ENCODE results near the gene SFT2D3. TPM values are rescaled to one million over a fixed set of nuclear protein-coding genes. Genes with fewer than 3 reads are reported as not detected.
"Not testable (repeated sequence)": the region's sequence is repeated elsewhere in the genome, so short reads cannot be mapped to it uniquely, and the experiment has no call there.

SFT2D3 gene
- total RNA-seq, 1 experiment from 2014 or later = 11.4 TPM

DNA sequence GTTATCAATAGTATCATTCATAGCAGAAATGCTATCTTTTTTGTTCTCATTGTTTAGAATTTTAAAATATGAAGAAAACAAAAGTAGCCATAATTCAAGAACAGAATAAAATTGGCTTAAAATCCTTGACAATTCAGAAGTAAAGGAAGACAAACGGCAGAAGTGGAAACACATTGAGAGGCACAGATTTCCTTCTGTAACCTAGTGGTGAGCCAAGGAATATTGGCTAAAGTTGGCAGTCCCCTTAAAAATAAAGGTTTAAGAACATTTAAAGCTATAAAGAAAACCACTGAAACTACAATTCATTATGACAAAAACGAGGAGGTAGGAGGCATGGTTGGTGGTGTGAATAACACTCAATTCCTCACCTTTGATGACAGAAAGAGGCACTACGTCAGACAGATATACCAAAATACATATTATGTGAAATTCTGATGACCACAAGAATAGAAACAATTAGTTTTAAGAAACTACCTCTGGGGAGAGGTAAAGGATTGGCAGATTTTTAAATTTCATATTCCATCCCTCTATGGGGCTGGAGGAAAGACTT is 42.3 kb downstream of the SFT2D3 start:
- Histone ChIP-seq H3K4me1 (replicated peaks) (peaks cover 5% of the 10 kb centered on the region; the same call in 1 of the 2 replicates), H3K4me3 (no peak overlapping the region), H3K27me3 (replicated peaks) (no peaks in the 10 kb centered on the region), H3K9me3 (replicated peaks) (no peaks in the 10 kb centered on the region), H3K36me3 (peaks cover 49% of the 10 kb centered on the region), H3K27ac (no peak overlapping the region)
- DNase-seq (ENCODE audit: low read depth in 1 of 2, low spot score in 2 of 2) = no peak

DNA sequence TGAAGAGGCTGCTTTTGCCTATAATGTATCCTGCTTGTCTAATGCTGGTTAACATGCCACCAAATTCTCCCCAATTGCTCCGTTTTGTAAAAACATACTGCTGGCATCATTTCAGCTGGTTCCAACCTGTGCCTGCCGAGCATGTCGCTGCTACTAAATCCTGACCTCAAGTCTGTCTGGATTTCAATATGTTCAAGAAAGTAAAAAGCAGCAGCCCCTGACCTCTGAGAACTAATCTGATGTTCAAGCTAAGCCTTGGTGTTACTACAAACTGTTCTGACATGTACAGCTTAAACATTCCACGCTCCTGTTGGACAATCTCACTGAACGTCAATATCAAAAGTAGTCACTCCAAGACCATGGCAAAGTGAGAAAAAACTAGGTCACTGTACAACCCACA is 46.3 kb downstream of the SFT2D3 start:
- Histone ChIP-seq H3K36me3 (peaks cover 39% of the 10 kb centered on the region), H3K4me1 (replicated peaks) (peaks cover 7% of the 10 kb centered on the region), H3K27me3 (replicated peaks) (no peaks in the 10 kb centered on the region), H3K9me3 (replicated peaks) (no peaks in the 10 kb centered on the region), H3K27ac (no peak overlapping the region), H3K4me3 (no peak overlapping the region)
- no peak for DNase-seq (ENCODE audit: low read depth in 1 of 2, low spot score in 2 of 2)

DNA sequence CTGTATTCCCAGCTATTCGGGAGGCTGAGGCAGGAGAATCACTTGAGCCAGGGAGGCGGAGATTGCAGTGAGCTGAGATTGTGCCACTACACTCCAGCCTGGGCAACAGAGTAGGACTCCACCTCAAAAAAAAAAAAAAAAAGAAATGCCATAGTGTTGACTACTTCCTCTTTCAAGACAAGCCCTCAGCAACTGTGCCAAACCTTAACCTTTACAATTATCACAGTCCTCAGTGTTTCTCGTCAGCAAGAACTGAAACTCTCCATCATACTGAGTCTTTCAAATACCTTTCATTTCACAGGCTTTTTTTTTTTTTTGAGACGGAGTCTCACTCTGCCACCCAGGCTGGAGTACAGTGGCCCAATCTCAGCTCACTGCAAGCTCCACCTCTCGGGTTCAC is 48.2 kb downstream of the SFT2D3 start:
- not testable (repeated sequence) for H3K27me3 ChIP-seq (replicated peaks); DNase-seq (ENCODE audit: low read depth in 1 of 2, low spot score in 2 of 2); H3K9me3 ChIP-seq (replicated peaks); H3K27ac ChIP-seq; H3K4me3 ChIP-seq; H3K4me1 ChIP-seq (replicated peaks)
- H3K36me3 ChIP-seq = peaks cover 36% of the 10 kb centered on the region

DNA sequence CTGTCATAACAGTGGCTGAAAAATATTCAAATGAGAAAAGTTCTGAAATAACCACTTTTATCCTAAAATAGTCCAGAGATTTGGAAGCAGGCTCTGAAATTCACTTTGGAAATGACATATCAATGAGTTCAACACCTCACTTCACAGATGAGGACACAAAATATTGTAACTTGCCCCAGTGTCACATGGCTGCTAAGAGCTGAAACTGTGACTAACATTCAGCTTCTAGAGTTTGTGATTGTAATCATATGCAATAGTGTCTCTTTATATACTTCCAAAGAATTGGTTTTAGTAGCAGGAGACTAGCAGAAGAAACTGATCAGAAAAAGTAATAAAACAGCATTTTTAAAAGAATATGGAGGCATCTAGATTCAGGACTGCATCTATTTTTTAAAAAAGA is 52.1 kb downstream of the SFT2D3 start:
- Histone ChIP-seq H3K4me3 (no peak overlapping the region), H3K4me1 (replicated peaks) (peaks cover 5% of the 10 kb centered on the region; the same call in 1 of the 2 replicates), H3K27me3 (replicated peaks) (no peaks in the 10 kb centered on the region), H3K9me3 (replicated peaks) (no peaks in the 10 kb centered on the region), H3K27ac (no peak overlapping the region), H3K36me3 (peaks cover 21% of the 10 kb centered on the region)
- no peak for DNase-seq (ENCODE audit: low read depth in 1 of 2, low spot score in 2 of 2)

DNA sequence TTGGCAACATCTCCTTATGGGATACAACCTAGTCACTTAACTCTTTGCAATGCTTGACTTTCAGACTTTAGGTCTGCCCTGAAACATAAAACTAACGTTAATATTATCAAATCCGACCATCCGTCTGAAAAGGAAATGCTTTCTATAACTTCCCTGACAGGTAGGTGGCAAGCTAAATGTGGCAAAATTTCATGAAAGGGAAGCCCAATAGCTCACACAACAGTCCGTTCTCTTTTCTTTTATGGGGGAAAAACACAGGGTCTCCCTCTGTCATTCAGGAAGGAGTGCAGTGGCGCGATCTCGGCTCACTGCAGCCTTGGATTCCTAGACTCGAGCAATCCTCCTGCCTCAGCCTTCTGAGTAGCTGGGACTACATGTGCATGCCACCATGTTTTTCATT is 52.9 kb downstream of the SFT2D3 start:
- H3K9me3 ChIP-seq (replicated peaks) = no peaks in the 10 kb centered on the region
- peaks cover 23% of the 10 kb centered on the region for H3K36me3 ChIP-seq
- H3K4me1 ChIP-seq (replicated peaks) = peaks cover 5% of the 10 kb centered on the region; the same call in 1 of the 2 replicates
- DNase-seq (ENCODE audit: low read depth in 1 of 2, low spot score in 2 of 2) = no peak
- no peaks in the 10 kb centered on the region for H3K27me3 ChIP-seq (replicated peaks)
- H3K27ac ChIP-seq = no peak overlapping the region
- no peak overlapping the region for H3K4me3 ChIP-seq

Other genes with a start within 250 kb of the SFT2D3 start
- gene IWS1, start 175.0 kb upstream of the SFT2D3 start, total RNA-seq (2014; rRNA removed; shearing (Covaris generic)) = 73.7 and 127 TPM in 2 replicates
- gene MYO7B, start 165.8 kb upstream of the SFT2D3 start, total RNA-seq (2014; rRNA removed; shearing (Covaris generic)) = 1.2 and 1.8 TPM in 2 replicates
- not detected in 2 replicates for gene GPR17, start 55.3 kb upstream of the SFT2D3 start, total RNA-seq (2014; rRNA removed; shearing (Covaris generic))
- gene LIMS2, start 26.0 kb upstream of the SFT2D3 start, total RNA-seq (2014; rRNA removed; shearing (Covaris generic)) = 5.3 and 9.0 TPM in 2 replicates
- gene WDR33, start 109.7 kb downstream of the SFT2D3 start, total RNA-seq (2014; rRNA removed; shearing (Covaris generic)) = 19.7 and 36.6 TPM in 2 replicates
- 25.2 and 25.8 TPM in 2 replicates for gene POLR2D, start 156.7 kb downstream of the SFT2D3 start, total RNA-seq (2014; rRNA removed; shearing (Covaris generic))
- 15.7 and 18.9 TPM in 2 replicates for gene AMMECR1L, start 184.5 kb downstream of the SFT2D3 start, total RNA-seq (2014; rRNA removed; shearing (Covaris generic))